ENCODE measurements around the gene TMEM14B.
"Not testable (repeated sequence)": the region's sequence is repeated elsewhere in the genome, so short reads cannot be mapped to it uniquely, and the experiment has no call there.

The TMEM14B gene

DNA sequence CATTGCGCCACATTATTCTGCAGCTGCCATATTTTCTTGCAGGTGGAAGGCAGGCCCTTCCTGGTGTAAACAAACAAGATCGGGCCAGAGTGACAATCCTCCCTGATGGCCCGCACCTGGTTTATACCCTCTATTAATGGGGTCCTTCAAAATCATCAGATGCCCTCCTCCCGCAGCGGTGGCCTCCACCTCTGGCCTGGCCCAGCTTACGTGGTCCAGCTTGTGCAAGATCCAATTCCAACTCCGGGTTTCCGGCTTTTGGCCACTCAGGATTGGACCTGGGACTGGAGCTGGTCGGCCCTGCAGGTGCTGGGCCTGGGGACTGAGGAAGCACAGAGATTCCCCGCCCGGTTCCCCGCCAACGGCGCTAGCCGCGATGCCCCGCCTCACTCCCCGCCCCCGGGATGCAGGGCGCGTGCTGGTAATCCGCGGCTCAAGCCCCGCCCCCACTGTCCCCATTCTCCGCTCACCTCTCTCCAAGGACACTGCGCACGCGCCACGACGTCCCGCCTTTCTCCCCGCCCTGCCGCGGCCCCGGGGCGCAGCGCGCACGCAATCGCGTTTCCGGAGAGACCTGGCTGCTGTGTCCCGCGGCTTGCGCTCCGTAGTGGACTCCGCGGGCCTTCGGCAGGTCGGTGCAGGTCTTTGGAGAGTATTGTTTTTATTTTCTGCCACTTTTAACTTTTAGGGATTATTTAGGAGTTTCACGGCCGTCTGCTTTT, at the start of gene TMEM14B:
TSS of gene TMEM14B (plus strand) at position 555 of the 722 bp plus-strand sequence. CDS start 1,441 bp downstream, outside the sequence.
- peak; percentile 97 to 100 for DNase-seq (ENCODE audit: low read depth in 2 of 2)

DNA sequence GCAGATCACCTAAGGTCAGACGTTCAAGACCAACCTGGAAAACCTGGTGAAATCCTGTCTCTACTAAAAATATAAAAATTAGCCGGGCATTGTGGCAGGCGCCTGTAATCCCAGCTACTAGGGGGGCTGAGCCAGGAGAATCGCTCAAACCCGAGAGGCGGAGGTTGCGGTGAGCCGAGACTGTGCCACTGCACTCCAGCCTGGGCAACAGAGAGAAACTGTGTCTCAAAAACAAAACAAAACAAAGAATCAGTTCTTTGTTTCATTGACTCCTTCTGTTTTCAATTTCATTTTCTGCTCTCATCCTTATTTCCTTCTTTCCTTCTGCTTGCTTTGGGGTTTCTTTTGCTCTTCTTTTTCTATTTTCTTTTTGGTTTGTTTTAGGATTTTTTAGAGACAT, 33.6 kb upstream of the TMEM14B start:
- no peak for DNase-seq (ENCODE audit: low read depth in 2 of 2)

DNA sequence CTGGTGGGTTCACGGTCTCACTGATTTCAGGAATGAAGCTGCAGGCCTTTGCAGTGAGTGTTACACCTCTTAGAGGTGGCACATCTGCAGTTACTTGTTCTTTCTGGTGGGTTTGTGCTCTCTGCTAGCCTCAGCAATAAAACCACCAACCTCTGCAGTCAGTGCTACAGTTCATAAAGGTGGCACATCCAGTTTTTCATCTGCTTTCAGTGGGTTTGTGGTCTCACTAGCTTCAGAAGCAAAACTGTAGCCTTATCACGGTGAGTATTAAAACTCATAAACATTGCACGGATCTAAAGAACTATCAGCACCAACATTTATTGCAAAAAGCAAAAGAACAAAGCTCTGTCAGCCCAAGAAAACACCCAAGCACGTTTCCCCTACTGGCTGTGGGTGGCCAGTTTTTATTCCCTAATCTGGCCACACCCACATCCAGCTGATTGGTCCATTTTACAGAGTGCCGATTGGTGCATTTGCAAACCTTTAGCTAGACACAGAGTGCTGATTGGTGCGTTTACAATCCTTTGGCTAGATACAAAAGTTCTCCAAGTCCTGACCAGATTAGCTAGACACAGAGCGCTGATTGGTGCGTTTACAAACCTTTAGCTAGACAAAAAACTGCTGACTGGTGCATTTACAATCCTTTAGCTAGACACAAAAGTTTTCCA, 28.2 kb upstream of the TMEM14B start:
- no peak for DNase-seq (ENCODE audit: low read depth in 2 of 2)

DNA sequence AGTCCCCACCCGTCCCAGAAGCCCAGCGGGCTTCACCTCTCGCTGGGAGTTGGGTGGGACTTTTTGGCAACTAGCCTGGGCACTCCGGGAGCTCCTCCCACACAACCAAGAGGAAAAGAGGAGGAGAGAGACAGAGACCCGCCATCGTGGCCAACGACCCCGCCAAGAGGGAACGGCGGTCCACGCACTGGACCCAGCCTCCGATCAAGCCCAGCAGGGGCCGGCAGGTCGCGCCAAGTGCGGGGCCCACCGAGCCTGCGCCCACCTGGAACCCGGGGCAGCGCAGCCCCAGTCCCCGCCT, 27.7 kb upstream of the TMEM14B start:
- no peak for DNase-seq (ENCODE audit: low read depth in 2 of 2)

DNA sequence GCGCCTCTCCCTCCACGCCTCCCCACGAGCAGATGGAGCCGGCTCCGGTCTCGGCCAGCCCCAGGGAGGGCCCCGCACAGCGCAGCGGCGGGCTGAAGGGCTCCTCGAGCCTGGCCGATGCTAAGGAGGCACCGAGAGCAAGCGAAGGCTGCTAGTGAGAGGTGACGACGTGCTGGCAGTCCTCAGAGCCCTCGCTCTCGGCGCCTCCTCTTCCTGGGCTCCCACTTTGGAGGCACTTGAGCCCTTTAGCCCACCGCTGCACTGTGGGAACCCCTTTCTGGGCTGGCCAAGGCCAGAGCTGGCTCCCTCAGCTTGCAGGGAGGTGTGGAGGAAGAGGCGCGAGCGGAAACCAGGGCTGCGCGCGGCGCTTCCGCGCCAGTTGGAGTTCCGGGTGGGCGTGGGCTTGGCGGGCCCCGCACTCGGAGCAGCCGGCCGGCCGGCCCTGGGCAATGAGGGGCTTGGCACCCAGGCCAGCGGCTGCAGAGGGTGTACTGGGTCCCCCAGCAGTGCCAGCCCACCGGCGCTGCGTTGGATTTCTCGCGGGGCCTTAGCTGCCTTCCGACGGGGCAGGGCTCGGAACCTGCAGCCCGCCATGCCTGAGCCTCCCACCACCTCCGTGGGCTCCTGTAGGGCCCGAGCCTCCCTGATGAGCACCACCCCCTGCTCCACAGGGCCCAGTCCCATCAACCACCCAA, 27.2 kb upstream of the TMEM14B start:
- peak in 1 of 2 donors; percentile 20 for DNase-seq (ENCODE audit: low read depth in 2 of 2)

DNA sequence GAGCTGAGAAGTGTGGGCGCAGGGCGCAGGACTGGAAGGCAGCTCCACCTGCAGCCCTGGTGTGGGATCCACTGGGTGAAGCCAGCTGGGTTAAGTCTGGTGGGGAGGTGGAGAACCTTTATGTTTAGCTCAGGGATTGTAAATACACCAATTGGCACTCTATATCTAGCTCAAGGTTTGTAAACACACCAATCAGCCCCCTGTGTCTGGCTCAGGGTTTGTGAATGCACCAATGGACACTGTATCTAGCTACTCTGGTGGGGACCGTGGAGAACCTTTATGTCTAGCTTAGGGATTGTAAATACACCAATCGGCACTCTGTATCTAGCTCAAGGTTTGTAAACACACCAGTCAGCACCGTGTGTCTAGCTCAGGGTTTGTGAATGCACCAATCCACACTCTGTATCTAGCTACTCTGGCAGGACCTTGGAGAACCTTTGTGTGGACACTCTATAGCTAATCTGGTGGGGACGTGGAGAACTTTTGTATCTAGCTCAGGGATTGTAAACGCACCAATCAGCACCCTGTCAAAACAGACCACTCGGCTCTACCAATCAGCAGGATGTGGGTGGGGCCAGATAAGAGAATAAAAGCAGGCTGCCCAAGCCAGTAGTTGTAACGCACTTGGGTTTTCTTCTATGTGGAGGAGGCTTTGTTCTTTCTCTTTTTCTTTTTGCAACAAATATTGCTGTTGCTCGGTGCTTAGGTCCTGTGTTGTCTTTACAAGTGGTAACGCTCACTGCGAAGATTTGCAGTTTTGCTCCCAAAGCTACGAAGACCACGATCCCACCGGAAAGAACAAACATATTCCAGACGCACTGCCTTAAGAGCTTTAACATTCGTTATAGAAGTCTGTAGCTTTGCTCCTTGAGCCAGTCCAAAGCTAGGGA, 26.4 kb upstream of the TMEM14B start:
- not testable (repeated sequence) for DNase-seq (ENCODE audit: low read depth in 2 of 2)

DNA sequence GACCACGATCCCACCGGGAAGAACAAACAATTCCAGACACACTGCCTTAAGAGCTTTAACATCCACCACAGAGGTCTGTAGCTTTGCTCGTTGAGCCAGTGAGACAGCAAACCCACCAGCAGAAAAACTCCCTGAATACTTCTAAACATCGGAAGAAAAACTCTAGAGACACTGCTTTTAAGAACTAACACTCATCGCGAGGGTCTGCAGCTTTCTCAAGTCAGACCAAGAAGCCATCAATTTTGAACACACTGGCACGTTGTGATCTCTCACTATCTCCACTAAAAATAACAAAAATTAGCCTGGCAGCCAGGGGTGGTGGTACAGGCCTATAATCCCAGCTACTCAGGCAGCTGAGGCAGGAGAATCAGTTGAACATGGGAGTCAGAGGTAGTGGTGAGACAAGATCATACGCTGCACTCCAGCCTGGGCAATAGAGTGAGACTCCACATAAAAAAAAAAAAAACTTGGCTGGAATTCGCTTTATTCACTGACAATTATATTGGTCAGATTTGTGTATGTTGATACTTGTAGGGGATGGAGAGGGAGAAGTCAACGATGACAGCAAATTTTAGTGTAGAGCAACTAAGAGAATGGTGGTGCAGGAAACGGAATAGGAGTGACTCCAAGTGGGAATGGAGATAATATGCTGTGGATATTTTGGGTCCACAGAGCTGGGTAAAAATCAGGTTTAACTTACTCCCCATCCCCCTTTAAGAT, 25.6 kb upstream of the TMEM14B start:
- DNase-seq (ENCODE audit: low read depth in 2 of 2), result no peak

DNA sequence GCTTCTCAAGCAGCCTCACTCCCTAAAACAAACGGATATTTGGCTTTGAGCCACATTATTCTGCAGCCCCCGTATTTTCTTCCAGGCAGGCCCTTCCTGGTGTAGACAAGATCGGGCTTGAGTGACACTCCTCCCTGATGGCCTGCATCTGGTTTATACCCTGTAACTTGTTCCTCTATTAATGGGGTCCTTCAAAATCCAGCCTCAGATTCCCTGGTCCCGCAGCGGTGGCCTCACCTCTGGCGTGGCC, 25.1 kb upstream of the TMEM14B start:
- no peak for DNase-seq (ENCODE audit: low read depth in 2 of 2)

DNA sequence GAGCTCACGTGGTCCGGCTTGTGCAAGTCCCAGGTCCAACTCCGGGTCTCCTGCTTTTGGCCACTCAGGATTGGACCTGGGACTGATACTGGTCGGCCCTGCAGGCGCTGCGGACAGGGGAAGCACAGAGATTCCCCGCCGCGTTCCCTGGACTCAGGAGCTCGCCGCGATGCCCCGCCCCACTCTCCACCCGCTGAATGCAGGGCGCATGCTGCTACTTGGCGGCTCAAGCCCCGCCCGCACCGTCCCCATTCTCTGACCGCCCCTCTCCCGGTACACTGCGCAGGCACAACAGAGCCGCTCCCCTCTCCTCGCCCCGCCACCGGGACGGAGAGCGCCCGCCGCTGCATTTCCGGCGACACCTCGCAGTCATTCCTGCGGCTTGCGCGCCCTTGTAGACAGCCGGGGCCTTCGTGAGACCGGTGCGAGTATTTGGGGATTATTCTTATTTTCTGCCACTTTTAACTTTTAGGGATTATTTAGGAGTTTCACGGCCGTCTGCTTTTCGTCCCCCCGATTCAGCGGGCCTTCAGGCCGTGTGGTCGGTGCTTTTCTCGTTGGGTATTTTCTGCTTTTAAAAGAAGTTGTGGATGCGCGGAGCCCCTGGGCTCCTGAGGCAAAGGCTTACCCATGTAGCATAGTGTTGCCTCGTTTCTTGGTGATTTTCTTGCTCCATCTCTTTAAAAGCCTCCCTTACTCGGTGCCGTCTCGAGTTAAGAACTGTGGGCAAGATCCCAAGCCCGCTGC, 24.6 kb upstream of the TMEM14B start, which contains the start of gene TMEM14C:
TSS of gene TMEM14C (plus strand) at position 251 of the 747 bp plus-strand sequence. CDS start 1,544 bp downstream, outside the sequence.
- peak; percentile 32 to 67 for DNase-seq (ENCODE audit: low read depth in 2 of 2)

DNA sequence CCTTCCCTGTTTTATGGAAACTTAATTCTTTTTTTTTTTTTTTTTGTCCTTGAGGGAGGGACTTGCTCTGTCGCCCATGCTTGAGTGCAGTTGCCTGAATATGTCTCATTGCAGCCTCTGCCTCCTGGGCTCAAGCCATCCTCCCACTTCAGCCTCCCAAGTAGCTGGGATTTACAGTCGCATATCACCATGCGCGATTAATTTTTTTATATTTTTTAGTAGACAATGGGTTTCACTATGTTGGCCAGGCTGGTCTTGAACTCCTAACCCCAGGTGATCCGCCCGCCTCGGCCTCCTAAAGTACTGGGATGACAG, 24.1 kb upstream of the TMEM14B start:
- DNase-seq (ENCODE audit: low read depth in 2 of 2), result no peak

DNA sequence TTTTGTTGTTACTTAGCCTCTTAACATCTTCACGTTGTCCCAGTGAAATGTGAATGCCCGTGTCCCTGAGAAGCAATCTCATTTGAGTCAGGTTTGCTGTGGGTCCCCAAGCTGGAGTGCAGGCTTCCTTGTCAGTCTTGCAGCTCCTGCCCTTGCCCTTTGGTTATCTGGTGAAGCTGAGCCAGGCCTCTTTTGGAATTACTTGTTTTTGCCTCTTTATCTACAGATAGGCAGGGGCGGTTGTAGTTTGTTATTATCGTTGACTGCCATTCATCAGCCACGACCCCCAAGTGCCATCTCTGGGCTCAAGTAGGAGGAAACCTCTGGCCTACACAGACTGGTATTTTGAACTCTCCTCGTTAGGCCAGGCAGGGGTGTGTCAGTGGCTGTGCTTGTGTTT, 22.6 kb upstream of the TMEM14B start:
- no peak for DNase-seq (ENCODE audit: low read depth in 2 of 2)

DNA sequence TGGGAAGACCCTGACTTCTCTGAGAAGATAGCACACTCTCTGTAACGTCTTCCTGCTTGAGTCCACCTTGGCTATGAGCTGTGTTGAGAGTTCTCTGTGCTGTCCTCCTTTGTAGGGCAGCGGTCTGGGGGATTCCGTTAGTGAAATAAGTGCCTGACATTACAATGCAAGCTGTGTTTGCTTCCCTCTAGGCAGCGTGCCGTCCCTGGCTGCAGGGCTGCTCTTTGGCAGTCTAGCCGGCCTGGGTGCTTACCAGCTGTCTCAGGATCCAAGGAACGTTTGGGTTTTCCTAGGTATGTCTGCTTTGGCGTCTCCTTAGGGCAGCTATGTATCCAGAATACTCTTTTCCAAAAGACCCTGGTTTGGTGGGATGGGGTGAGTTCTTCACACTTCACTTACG, 21.9 kb upstream of the TMEM14B start:
- DNase-seq (ENCODE audit: low read depth in 2 of 2), result no peak

DNA sequence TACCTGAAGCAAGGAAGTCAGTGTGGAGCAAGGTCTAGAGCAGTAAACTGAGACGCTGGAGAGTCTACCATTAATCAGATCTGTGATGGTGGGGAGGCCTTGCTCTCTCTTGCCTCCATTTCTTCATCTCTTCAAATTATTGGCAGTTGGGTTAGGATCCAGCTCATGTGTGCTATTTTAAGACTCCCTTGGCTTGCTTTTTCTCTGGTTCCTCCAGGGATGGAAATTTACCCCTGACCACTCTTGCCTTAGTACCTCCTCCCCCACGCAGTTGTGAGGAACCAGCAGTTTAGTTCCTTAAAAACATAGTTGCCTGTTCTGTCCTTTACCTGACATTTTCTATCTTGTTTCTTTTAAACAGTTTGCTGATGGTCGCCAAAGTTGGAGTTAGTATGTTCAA, 17.4 kb upstream of the TMEM14B start:
- DNase-seq (ENCODE audit: low read depth in 2 of 2), result no peak

DNA sequence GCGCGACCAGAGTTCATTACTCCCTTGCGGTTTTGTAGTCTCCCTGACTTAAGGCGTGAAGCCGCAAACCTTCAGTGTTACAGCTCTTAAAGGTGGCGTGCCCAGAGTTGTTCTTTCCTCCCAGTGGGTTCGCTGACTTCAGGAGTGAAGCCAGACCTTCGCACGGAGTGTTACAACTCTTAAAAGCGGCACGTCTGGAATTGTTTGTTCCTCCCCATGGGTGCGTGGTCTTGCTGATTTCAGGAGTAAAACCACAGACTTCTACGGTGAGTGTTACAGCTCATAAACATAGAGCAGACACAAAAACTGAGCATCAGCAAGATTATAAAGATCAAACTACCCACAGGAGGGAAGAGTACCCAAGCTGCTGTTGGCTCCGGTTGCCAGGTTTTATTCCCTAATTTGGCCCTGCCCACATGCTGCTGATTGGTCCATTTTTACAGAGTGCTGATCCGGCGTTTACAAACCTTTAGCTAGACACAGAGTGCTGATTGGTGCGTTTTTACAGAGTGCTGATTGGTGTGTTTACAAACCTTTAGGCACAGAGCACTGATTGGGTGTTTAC, 14.4 kb upstream of the TMEM14B start:
- DNase-seq (ENCODE audit: low read depth in 2 of 2), result no peak

DNA sequence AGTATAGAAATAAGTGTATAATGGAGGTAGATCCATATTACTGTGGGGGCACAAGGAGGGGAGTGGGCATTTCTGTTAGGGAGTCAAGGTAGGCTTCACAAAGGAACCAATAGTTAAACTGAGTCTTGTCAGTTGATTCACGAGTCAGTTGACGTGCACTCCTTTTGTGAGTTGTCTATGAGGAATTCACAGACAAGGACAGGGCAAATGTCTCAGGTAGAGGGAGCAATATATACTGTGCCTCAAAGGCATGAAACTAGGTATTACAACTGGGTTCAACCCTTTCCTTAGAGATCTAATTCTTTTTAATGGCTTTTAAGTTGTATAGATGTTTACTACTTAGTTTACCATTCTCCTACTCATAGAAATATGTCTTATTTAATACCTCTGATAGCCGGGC, 13.7 kb upstream of the TMEM14B start:
- DNase-seq (ENCODE audit: low read depth in 2 of 2), result no peak

DNA sequence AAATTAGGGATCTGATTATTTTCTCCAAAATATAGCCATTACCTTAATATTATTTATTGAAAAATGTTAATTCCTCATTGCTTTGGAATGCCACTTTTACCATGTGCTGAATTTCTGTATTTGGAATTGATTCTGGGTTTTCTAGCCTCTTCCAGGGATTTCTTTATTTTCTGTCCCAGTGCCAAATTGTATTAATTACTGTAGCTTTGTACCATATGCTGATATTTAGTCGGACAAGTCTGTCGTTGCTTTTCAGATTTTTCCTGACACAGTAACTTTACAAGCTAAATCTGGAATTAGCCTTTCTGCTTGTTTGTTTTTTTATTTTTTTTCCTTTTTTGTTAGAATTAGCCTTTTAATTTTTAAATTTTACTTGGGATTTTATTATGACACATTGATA, 10.9 kb upstream of the TMEM14B start:
- no peak for DNase-seq (ENCODE audit: low read depth in 2 of 2)

DNA sequence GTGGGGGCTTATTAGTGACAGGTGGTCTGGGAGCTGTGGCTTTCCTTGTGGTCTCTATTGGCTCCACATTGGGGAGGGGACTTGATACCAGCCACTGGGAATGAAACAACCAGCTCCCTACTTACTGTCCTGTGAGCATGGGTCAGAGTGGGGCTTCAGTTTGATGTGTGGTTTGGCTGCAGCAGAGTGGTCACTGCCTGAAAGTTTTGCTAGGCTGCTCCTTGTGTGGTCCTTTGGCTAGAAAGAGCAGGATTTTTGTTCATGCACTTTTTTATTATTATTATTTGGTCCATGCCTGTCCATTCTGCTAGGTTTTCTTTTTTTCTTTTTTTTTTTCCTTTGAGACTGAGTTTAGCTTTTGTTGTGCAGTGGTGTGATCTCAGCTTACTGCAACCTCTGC, 7.5 kb upstream of the TMEM14B start:
- no peak for DNase-seq (ENCODE audit: low read depth in 2 of 2)

DNA sequence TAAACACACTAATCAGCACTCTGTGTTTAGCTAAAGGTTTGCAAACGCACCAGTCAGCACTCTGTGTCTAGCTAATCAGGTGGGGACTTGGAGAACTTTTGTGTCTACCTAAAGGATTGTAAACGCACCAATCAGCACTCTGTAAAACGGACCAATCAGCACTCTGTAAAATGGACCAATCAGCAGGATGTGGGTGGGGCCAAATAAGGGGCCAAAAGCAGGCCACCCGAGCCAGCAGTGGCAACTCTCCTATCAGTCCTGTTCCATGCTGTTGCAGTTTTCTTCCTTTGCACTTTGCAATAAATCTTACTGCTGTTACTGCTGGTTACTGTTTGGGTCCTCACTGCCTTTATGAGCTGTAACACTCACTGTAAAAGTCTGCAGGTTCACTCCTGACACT, 6.0 kb upstream of the TMEM14B start:
- DNase-seq (ENCODE audit: low read depth in 2 of 2), result not testable (repeated sequence)

DNA sequence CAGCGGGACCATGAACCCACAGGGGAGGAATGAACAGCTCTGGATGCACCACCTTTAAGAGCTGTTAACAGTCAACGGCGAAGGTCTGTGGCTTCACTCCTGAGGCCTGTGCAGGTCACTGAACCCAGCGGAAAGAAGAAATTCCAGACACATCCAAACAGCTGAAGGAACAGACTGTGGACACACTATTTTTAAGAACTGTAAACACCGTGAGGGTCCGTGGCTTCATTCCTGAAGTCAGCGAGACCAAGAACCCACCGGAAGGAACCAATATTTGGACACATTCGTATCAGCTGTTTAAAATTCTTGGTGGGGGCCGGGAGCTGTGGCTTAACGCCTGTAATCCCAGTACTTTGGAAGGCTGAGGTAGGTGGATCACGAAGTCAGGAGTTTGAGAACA, 5.4 kb upstream of the TMEM14B start:
- no peak for DNase-seq (ENCODE audit: low read depth in 2 of 2)

DNA sequence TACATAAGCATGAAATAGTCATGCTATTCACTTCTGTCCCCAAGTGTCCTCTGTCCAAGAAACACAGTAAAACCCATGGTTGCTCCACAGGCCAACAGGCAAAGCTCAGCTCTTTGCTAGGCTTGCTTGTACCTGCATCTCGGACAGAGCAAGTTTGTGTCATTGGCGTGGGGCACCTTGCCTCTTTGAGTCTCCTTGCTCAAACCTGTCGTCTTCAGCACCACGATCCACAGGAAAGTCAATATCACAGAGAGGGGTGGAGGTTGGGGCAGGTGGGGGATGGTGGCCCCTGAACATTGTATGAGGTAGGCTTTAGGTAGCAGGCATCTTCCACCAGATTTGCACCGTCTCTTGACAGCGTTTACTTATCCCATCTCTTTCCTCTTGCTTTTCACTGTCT, 4.1 kb upstream of the TMEM14B start:
- no peak for DNase-seq (ENCODE audit: low read depth in 2 of 2)

DNA sequence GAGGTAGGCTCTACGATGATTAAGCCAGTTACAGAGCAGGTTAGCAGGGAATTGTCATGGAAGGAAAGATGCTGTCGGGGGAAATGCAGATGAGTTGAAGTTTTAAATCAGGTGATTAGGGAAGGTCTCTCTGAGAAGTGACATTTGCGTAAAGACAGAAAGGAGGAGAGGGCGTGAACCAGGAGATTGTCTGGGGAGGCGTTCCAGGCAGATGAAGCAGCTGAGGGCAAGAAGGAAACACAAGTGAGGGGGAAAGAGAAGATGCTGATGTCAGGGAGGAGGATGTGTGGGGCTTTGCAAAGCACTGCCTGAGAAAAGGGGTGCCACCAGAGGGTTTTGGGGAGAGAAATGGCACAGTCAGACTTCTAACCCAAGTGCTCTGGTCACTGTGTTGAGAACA, 2.5 kb upstream of the TMEM14B start:
- no peak for DNase-seq (ENCODE audit: low read depth in 2 of 2)
